ENCODE results near the gene TNN.

- no peak for TF ChIP-seq CTCF (IDR thresholded peaks at IDR 0.05)
- TF ChIP-seq POLR2A (IDR thresholded peaks at IDR 0.05) = no peak
Observed at GRCh38 chr1:175145899-175146528, 78.4 kb downstream of the TNN start.
